ENCODE results near the gene ARL6IP6. TPM values are rescaled to one million over a fixed set of nuclear protein-coding genes. Genes with fewer than 3 reads are reported as not detected.

ARL6IP6 gene
- total and polyA plus RNA-seq, 2 donors (not counting 1 experiment from before 2014, with no cell fraction given), result 17.8 to 20.4 TPM

- TF ChIP-seq CTCF (IDR thresholded peaks at IDR 0.05), result no peak
- no peak for TF ChIP-seq EZH2 (IDR thresholded peaks at IDR 0.05; ENCODE audit: borderline replicate concordance, insufficient read depth, low read depth, low read length, poor library complexity, severe bottlenecking)
- peaks cover 75% of the 10 kb centered on the region for H3K79me2 ChIP-seq (ENCODE audit: control insufficient read depth, insufficient read depth, low read length)
- WGBS (ENCODE audit: insufficient coverage), result under 1% methylated on average over 48 of the region's 71 CpGs
- Mint-ChIP-seq H3K27me3 (no peaks in the 10 kb centered on the region), H3K9me3 (ENCODE audit: insufficient read depth) (no peaks in the 10 kb centered on the region), H3K4me1 (peaks cover 46% of the 10 kb centered on the region), H3K4me3 (peak within 1 kb of the TSS; percentile 94), H3K27ac (peak within 1 kb of the TSS; percentile 95)
- peak within 1 kb of the TSS; percentile 94 for H2AFZ ChIP-seq (ENCODE audit: insufficient read depth, low read depth, low read length, poor library complexity, severe bottlenecking)
- ChIA-PET CTCF (interaction anchor here (1.1 to 1.3 kb wide), 3 partner anchors 14 to 541 kb away, joined by 3 to 5 read pairs (median 3); partner anchors contain the start of gene STAM2), POLR2A (interaction anchor here (0.6 to 2.3 kb wide), 10 partner anchors 10 to 1456 kb away, joined by 3 to 12 read pairs (median 4); partner anchors contain the start of genes ARL5A, RBM43, RIF1 and STAM2)
- H3K4me1 ChIP-seq (ENCODE audit: control insufficient read depth in 2 of 2, insufficient read depth in 2 of 2, low read length in 2 of 2), result peaks cover 26 to 30% of the 10 kb centered on the region in 2 donors
- no peaks in the 10 kb centered on the region for H3K27me3 ChIP-seq (replicated peaks in 1 of 4; ENCODE audit: control extremely low read depth in 1 of 4, control insufficient read depth in 3 of 4, insufficient read depth in 4 of 4, low read length in 3 of 4)
- ATAC-seq (ENCODE audit: low read depth), result peak; percentile 74
- intact Hi-C loops (cut with micrococcal nuclease), result loop anchor here (1.0 to 10.0 kb wide), 8 partner anchors 23 to 1456 kb away; partner anchors contain the start of genes ARL5A, FMNL2, RBM43 and STAM2
- no peaks in the 10 kb centered on the region for H3K9me3 ChIP-seq (ENCODE audit: control extremely low read depth in 1 of 3, control insufficient read depth in 2 of 3, insufficient read depth in 1 of 3, low read length in 2 of 3)
- DNase-seq, result peak; percentile 99
- peak within 1 kb of the TSS; percentile 78 for H3K4me2 ChIP-seq (replicated peaks; ENCODE audit: low read depth, low read length, poor library complexity, severe bottlenecking)
- H3K9ac ChIP-seq (ENCODE audit: low read length), result peak within 1 kb of the TSS; percentile 88
- peaks cover 3 to 28% of the 10 kb centered on the region in 2 experiments for H3K36me3 ChIP-seq (replicated peaks in 1 of 2; ENCODE audit: control extremely low read depth in 1 of 2, control insufficient read depth in 1 of 2, extremely low read depth in 1 of 2, insufficient read depth in 2 of 2, low read length in 1 of 2)
- H4K20me1 ChIP-seq (ENCODE audit: control insufficient read depth, insufficient read depth, low read length, poor library complexity, severe bottlenecking), result peaks cover 49% of the 10 kb centered on the region
- peak within 1 kb of the TSS; percentile 72 to 97 (median 93) for H3K4me3 ChIP-seq (ENCODE audit: control extremely low read depth in 1 of 5, extremely low read depth in 1 of 5, insufficient read depth in 1 of 5, low read depth in 2 of 5, low read length in 4 of 5)
- H3K27ac ChIP-seq (ENCODE audit: low read length in 2 of 2), result peak within 1 kb of the TSS; percentile 94 to 96
Observed at GRCh38 chr2:152717228-152718075, 968 bp upstream of the ARL6IP6 start, which contains the start of gene PRPF40A. TSS of gene PRPF40A (minus strand) at chr2:152717461. CDS start at chr2:152717439, 22 bp downstream.

All from B cell (primary cell).